GM19468 (cell line): Measurements from ENCODE around the gene TEN1.

Experiments used
- ATAC-seq: cut with Tn5 transposase; IDR thresholded peaks from one replicate; pipeline ENCODE4 v1.9.1; 2021; ENCODE audit warnings: mild to moderate bottlenecking, moderate library complexity, moderate number of reproducible peaks; ENCODE audit not compliant: unreplicated experiment; ENCODE audit errors: extremely low read depth

TEN1 gene

GRCh38 chr17:76004750-76005262, 25.8 kb downstream of the TEN1 start:
- no peak for ATAC-seq

- no peak for ATAC-seq
Measured at GRCh38 chr17:76005263-76006149, 26.5 kb downstream of the TEN1 start.

GRCh38 chr17:76007131-76007849, 28.2 kb downstream of the TEN1 start:
- no peak for ATAC-seq

GRCh38 chr17:76007850-76008165, 28.8 kb downstream of the TEN1 start:
- no peak for ATAC-seq

GRCh38 chr17:76008208-76008607, 29.2 kb downstream of the TEN1 start:
- ATAC-seq: no peak

- ATAC-seq: no peak
Measured at GRCh38 chr17:76008630-76009425, 29.8 kb downstream of the TEN1 start.

GRCh38 chr17:76009447-76009846, 30.4 kb downstream of the TEN1 start:
- ATAC-seq: no peak

- no peak for ATAC-seq
Measured at GRCh38 chr17:76009969-76010661, 31.1 kb downstream of the TEN1 start.

GRCh38 chr17:76011951-76012350, 32.9 kb downstream of the TEN1 start:
- ATAC-seq: no peak

- no peak for ATAC-seq
Measured at GRCh38 chr17:76013377-76013932, 34.4 kb downstream of the TEN1 start.

GRCh38 chr17:76014100-76014924, 35.3 kb downstream of the TEN1 start:
- ATAC-seq: no peak

- no peak for ATAC-seq
Measured at GRCh38 chr17:76014925-76015261, 35.9 kb downstream of the TEN1 start.

GRCh38 chr17:76017481-76018339, 38.7 kb downstream of the TEN1 start:
- no peak for ATAC-seq

GRCh38 chr17:76018340-76018680, 39.3 kb downstream of the TEN1 start:
- no peak for ATAC-seq

- no peak for ATAC-seq
Measured at GRCh38 chr17:76018801-76019200, 39.8 kb downstream of the TEN1 start.

GRCh38 chr17:76019833-76020467, 40.9 kb downstream of the TEN1 start:
- ATAC-seq: no peak

- no peak for ATAC-seq
Measured at GRCh38 chr17:76022285-76022684, 43.2 kb downstream of the TEN1 start.
